HL-60 (cell line): ENCODE results near the gene SUSD1.

Source experiments
- POLR2AphosphoS5 ChIP-seq: IDR thresholded peaks from 2 replicates; pipeline ENCODE4 v1.6.1; 2012; ENCODE audit warnings: low read depth
- TF ChIP-seq, protein P1 (sequence below): IDR thresholded peaks from one replicate; pipeline ENCODE4 v1.5.1; 2011; ENCODE audit warnings: low read length, control low read depth, inconsistent platforms; ENCODE audit not compliant: insufficient read depth
- TF ChIP-seq, protein P2 (sequence below): IDR thresholded peaks from 2 replicates; pipeline ENCODE4 v1.6.1; 2012; ENCODE audit warnings: low read depth; ENCODE audit not compliant: insufficient replicate concordance

DNA sequence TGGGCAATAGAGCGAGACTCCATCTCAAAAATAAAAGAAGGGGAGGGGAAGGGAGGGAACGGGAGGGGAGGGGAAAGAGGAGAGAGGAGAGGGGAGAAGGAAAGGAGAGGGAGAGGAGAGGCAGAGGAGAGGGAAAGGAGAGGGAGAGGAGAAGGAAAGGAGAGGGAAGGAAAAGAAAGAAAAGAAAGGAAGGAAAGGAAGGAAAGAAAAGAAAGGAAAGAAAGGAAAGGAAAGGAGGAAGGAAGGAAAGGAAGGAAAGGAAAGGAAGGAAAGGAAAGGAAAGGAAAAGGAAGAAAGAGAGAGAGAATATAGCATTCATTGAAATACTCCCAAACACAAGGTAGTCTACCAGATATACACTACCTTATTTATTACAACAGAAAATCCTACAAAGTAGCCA, 44.8 kb downstream of the SUSD1 start:
- TF ChIP-seq POLR2AphosphoS5 = no peak
- TF ChIP-seq, protein P1, sequence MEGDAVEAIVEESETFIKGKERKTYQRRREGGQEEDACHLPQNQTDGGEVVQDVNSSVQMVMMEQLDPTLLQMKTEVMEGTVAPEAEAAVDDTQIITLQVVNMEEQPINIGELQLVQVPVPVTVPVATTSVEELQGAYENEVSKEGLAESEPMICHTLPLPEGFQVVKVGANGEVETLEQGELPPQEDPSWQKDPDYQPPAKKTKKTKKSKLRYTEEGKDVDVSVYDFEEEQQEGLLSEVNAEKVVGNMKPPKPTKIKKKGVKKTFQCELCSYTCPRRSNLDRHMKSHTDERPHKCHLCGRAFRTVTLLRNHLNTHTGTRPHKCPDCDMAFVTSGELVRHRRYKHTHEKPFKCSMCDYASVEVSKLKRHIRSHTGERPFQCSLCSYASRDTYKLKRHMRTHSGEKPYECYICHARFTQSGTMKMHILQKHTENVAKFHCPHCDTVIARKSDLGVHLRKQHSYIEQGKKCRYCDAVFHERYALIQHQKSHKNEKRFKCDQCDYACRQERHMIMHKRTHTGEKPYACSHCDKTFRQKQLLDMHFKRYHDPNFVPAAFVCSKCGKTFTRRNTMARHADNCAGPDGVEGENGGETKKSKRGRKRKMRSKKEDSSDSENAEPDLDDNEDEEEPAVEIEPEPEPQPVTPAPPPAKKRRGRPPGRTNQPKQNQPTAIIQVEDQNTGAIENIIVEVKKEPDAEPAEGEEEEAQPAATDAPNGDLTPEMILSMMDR = no peak
- TF ChIP-seq, protein P2, sequence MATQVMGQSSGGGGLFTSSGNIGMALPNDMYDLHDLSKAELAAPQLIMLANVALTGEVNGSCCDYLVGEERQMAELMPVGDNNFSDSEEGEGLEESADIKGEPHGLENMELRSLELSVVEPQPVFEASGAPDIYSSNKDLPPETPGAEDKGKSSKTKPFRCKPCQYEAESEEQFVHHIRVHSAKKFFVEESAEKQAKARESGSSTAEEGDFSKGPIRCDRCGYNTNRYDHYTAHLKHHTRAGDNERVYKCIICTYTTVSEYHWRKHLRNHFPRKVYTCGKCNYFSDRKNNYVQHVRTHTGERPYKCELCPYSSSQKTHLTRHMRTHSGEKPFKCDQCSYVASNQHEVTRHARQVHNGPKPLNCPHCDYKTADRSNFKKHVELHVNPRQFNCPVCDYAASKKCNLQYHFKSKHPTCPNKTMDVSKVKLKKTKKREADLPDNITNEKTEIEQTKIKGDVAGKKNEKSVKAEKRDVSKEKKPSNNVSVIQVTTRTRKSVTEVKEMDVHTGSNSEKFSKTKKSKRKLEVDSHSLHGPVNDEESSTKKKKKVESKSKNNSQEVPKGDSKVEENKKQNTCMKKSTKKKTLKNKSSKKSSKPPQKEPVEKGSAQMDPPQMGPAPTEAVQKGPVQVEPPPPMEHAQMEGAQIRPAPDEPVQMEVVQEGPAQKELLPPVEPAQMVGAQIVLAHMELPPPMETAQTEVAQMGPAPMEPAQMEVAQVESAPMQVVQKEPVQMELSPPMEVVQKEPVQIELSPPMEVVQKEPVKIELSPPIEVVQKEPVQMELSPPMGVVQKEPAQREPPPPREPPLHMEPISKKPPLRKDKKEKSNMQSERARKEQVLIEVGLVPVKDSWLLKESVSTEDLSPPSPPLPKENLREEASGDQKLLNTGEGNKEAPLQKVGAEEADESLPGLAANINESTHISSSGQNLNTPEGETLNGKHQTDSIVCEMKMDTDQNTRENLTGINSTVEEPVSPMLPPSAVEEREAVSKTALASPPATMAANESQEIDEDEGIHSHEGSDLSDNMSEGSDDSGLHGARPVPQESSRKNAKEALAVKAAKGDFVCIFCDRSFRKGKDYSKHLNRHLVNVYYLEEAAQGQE = no peak
